GM18505 (cell line): ENCODE measurements around the gene TMEM141.
"Not testable (repeated sequence)": the region's sequence is repeated elsewhere in the genome, so short reads cannot be mapped to it uniquely, and the experiment has no call there.

Experiments
- ATAC-seq: cut with Tn5 transposase; IDR thresholded peaks from one replicate; pipeline ENCODE4 v1.9.1; 2021; ENCODE audit not compliant: unreplicated experiment
- POLR2A ChIP-seq: IDR thresholded peaks from 4 replicates; pipeline ENCODE4 v1.6.1; 2011; ENCODE audit warnings: borderline replicate concordance; ENCODE audit not compliant: insufficient read depth, insufficient read length; ENCODE audit errors: extremely low read depth

The TMEM141 gene

DNA sequence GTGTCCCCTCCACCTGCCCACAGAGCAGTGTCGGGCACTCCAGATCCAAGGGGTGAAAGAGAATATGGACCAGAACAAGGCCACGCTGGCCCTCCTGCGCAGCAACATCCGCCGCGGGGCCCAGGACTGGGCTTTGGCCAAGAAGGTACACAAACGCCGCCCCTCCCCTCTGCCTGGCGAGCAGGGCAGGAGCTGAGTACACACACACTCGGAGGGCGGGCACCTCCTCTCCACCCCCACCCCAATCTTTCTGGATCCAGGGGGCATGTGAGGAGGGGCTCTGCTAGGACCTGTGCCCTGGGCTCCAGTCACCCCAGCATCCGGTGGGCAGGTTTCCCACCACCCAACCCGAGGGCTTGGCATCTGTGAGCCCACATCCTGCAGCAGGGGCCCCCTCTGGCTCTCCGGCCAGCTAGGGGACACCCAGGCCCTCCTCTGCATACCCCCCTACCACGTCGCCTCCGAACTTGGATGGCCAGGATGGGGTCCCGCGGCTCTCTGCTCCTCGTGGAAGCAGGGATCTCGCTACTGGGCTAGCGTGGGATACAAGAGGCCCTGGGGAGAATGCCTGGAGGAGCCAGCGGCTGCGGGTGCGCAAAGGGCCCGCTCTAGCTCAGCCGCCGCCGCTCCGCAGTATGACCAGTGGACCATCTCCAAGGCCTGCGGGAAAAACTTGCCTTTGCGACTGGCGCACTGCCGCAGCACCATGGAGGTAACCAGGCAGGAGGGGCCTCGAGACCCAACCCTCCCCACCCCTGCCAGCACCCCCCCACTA is 8.1 kb downstream of the TMEM141 start:
- no peak for TF ChIP-seq POLR2A
- no peak for ATAC-seq

DNA sequence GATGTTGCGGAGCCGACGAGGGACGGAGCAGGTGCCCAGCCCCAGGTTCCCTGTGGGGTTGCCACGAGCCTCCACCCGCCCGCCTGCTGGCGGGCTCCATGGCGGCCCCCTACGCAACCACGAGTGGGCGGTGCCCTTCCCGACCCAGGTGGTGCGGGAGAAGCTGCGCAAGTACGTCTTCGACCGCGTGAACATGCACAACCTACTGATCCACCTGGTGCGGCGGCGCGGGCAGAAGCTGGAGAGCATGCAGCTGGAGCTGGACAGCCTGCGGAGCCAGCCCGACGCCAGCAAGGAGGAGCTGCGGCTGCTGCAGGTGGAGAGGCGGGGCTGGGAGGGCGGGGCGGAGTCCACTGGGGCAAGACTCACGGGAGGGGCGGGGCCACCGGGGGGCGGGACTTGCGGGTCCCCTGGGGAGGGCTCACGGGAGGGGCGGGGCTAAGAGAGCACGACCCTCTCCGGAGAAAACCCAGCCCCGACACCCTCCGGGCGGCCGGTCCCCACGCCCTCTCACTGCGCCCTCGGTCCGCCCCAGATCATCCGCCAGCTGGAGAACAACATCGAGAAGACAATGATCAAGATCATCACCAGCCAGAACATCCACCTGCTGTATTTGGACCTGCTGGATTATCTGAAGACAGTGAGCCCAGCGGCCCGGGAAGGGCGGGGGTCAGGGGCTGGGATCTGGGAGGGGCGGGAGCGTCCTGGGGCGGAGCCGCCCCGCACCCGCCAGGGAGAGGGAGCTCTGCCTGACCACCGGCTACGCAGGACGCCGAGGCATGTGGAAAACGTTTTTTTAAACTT is 8.9 kb downstream of the TMEM141 start:
- ATAC-seq: no peak
- no peak for TF ChIP-seq POLR2A

DNA sequence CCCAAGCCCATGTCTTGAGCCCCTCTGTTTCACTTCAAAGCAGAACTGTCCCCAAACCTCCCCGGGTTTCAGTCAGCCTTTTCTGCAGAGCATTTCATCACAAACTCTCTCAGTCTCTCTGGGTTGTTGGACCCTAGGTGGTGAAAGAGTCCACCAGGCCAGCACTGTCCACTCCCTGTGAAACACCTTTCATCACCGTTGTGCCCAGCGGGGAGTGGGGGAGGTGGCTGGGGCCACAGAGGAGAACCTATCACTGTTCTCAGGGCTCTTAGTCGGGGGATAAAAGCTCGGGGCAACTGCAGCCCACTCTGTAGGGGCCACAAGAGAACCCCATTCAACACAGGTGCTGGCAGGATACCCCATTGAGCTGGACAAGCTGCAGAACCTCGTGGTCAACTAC is 11.2 kb downstream of the TMEM141 start:
- TF ChIP-seq POLR2A: no peak

DNA sequence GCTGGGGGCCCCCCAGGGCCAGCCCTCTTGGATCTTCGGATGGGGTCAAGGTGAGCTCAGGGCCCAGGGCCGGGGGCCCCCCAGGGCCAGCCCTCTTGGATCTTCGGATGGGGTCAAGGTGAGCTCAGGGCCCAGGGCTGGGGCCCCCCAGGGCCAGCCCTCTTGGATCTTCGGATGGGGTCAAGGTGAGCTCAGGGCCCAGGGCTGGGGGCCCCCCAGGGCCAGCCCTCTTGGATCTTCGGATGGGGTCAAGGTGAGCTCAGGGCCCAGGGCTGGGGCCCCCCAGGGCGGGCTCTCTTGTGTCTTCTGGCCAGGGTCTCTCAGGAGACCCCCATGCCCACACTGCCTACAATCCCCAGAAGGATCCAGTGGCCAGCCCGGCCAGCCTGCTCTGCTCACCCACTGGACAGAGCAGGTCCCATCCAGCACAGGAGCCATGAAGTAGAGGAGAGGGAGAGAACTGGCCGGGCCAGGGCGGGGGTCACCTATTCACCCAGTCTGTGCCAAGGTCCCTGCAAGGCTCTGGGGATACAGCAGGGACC is 11.9 kb downstream of the TMEM141 start:
- not testable (repeated sequence) for ATAC-seq

More for the DNA sequence above, 11.2 kb downstream of the TMEM141 start:
- no peak for ATAC-seq

DNA sequence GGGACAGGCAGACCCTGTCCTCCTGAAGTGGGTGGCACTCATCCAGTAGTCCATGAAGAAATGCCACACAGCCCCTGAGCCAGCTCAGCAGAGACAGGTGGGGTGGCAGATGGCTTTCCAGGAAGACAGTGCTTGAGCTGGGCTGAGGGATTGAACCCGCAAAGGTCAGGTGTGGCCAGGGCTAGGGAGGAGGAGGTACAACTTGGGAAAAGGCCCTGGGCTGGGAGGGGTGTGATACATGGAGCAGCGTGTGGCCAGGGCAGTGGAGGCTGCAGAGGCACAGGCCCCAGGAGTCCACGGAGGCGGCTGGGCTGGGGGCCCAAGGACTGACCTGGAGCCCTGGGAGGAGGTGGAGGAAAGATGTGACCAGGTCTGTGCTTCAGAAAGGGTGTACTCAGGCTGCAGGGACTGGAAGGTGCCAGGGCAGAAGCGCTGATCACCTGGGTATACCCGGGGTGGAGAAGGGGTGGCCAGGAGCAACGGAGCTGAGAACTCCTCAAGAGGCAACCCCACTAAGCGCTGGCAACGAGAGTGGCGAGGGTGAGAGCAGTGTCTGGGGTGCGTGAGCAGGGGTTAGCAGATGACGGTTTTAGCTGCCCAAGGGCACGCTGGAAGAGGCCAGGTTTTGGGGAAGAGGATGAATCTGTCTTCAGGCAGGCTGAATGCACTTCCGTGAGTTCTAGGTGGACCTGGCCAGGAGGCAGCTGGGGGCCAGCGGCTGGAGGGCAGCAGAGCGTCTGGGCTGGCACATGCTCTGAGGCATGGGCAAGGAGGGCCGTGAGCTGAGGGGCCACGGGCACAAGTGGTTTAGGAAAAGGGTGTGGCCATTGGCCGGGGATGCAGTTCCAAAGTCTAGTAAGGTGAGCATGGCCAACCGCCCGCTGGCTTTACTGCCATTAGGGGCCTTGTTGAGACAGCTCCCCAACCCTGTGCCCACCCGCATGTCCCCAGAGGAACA is 12.7 kb downstream of the TMEM141 start:
- ATAC-seq: no peak
- TF ChIP-seq POLR2A: no peak

DNA sequence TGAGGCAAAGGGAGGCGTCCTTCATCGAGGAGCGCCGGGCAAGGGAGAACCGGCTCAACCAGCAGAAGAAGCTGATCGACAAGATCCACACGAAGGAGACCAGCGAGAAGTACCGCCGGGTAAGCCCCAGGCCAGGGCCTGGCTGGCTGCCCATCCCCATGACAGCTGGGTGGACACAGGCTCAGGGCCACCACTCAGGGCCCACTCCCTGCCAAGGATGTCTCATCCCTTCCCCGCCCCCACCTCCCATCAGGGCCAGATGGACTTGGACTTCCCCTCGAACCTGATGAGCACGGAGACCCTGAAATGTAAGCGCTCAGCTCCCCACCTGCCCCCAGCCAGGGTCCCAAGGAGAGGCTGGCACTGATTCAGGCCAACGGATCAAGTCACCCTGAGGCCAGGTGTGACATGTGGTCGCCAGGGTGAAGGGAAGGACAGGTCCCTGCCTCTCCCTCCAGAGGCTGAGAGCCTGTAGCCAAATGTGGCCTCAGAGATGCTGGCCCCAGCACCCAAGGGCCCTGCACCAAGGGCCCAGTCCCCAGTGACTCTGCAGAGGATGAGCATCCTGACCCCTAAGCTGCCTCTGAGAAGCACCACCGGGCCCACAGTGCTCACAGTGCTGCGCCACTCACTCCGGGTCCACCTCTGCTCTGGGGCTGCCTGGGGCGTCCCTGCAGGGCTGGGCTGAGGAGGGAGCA is 13.5 kb downstream of the TMEM141 start:
- no peak for TF ChIP-seq POLR2A
- ATAC-seq: no peak

DNA sequence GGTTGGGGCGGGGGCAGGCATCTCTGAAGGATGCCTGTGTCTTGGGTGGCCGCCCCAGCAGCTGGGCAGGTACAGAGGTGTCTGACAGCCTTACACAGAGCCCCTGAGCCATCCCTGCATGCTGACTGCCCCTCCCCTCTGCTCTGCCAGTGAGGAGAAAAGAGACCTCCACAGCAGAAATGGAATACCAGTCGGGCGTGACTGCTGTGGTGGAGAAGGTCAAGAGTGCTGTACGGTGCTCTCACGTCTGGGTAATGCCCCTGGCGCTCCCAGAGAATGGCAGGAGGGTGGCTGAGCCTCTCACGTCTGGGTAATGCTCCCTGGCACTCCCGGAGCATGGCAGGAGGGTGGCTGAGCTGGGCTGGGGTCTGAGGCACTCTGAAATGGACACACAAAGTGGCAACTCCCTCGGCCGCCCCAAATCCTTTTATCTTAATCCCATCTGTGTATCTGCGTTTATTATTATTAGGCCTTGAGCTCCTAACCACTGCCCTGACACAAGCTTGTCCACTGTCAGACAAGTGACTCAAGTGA is 14.1 kb downstream of the TMEM141 start:
- ATAC-seq: no peak
- no peak for TF ChIP-seq POLR2A

DNA sequence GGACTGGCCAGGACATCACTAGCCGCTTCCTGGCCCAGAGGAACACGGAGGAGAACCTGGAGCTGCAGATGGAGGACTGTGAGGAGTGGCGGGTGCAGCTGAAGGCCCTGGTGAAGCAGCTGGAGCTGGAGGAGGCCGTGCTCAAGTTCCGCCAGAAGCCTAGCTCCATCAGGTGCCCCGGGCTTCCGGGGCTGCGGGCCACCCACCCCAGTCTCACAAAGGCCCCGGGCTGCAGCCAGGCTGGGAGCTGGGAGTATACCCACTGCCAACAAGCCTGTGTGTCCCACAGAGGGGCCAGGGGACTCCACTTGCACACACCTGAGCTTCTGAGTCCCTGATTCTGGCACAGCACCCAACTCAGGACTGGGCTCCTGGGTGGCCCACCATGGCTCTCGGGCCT is 14.9 kb downstream of the TMEM141 start:
- ATAC-seq: no peak
- no peak for TF ChIP-seq POLR2A

DNA sequence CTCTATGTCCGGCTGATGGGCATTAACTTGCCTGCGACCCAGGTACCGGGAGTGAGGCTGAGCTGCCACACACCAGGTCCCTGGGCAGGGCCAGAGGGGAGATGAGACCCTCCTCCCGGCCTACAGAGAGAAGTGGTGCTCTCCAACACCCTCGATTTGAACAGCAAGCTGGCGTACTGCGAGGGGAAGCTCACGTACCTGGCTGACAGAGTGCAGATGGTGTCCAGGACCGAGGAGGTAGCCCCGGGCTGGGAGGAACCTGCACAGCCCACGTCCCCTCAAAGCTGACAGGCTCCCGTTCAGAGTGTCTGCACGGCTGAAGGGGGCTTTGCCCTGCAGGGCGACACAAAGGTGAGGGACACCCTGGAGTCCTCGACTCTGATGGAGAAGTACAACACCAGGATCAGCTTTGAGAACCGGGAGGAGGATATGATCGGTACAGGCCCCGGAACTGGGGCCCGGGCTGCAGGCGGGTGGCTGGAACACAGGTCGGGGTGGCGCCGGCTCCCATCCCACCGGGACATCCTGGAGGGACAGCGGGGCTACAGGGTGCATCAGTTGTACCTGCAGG is 15.6 kb downstream of the TMEM141 start:
- no peak for TF ChIP-seq POLR2A
- no peak for ATAC-seq

DNA sequence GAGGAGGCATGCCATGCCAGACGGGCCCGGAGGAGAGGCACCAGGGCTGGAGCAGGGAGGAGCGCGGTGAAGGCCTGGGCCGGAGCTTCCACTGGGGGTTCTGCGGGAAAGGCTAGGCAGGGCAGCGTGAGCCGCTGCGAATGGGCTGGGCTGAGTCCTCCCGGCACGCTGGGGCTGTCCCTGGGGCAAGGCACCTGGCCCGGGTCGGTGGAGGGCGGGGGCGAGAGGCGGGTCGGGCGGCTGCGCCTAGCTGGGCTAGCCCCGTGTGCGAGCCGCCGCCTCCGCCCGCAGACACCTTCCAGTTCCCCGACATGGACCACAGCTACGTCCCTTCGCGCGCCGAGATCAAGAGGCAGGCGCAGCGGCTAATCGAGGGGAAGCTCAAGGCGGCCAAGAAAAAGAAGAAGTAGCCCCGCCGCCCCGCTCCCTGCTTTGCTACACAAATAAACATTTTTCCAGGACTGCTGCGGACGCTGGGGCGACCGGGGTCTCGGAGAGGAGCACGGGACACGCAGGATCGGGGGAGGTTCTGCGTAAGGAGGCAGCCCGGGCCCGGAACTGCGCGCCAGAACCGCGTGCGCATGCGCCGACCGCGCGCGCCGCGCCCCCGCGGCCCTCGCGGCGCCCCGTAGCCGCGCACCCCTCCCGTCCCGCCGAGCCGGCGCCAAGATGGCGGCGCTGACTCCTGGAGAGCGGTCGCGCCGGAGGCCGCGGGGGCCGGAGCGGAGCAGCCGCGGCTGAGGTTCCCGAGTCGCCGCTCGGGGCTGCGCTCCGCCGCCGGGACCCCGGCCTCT is 16.3 kb downstream of the TMEM141 start, which contains the start of gene RABL6:
Gene RABL6 (plus strand): TSS at position 668 of the 794 bp plus-strand sequence. CDS start 249 bp downstream, outside the sequence.
- ATAC-seq: peak; percentile 58
- peak; percentile 89 for TF ChIP-seq POLR2A

DNA sequence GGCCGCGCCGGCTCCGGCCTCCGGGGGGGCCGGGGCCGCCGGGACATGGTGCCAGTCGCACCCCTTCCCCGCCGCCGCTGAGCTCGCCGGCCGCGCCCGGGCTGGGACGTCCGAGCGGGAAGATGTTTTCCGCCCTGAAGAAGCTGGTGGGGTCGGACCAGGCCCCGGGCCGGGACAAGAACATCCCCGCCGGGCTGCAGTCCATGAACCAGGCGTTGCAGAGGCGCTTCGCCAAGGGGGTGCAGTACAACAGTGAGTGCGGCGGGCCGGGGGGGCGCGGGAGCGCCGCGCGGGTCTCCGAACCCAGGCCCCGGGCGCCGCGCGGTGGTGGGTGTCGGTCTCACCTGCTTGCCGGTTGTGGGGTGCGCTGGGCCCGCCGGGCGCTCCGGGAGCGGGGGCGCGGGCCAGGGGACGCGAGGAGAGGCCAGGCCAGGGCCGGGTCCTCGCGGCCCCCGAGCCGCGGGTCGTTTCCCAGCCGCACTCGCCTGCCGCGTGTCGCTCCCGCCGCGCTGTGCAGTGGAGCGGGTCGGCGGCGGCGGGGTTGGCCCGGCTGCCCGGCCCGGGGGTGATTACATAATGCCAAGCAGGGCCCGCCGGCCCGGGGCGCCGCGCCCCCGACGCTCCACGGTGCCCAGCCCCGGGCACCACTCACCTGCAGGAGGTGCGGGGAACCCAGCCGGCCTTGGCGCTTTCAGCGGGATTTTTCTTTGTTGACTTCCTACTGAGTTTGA is 17.1 kb downstream of the TMEM141 start:
- ATAC-seq: peak; percentile 34
- TF ChIP-seq POLR2A: no peak

DNA sequence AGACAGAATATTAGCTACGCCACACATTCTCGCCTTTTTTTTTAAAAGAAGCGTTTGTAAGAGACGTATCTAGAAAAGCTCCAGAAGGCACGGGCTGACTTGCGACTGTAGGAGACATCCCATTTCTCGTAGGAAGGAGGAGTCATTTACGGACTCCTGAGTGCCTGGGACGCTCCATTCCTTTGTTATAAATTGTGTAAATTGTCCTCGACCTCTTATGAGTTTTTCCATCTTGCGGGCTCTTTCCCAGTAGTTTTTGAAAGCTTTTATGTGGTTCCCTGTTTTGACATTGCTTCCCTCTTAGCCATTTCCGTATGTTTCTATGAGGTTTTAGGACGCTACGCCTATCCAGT is 17.6 kb downstream of the TMEM141 start:
- no peak for TF ChIP-seq POLR2A
- ATAC-seq: no peak
